Upper lobe of right lung (tissue), 1 donor: ENCODE measurements around the gene ARAP1. TPM values are rescaled to one million over a fixed set of nuclear protein-coding genes. Genes with fewer than 3 reads are reported as not detected.

Experiments used
- ATAC-seq: fragments of 200-7000 bp; cut with Tn5 transposase; one replicate; pipeline ENCODE4 v1.9.1; 2020; ENCODE audit warnings: mild to moderate bottlenecking, moderate library complexity
- DNase-seq: peaks from one replicate; pipeline ENCODE4 v3.0.0-alpha.2; 2020
- H3K27ac ChIP-seq: fragments of 200-600 bp; one replicate; pipeline ENCODE4 v1.8.0; 2022
- H3K27me3 ChIP-seq: fragments of 200-600 bp; one replicate; pipeline ENCODE4 v1.8.0; 2022; ENCODE audit warnings: mild to moderate bottlenecking
- H3K36me3 ChIP-seq: fragments of 200-600 bp; one replicate; pipeline ENCODE4 v1.8.0; 2022
- H3K4me1 ChIP-seq: fragments of 200-600 bp; one replicate; pipeline ENCODE4 v1.8.0; 2022
- H3K4me3 ChIP-seq: fragments of 200-600 bp; one replicate; pipeline ENCODE4 v1.8.0; 2022; ENCODE audit warnings: mild to moderate bottlenecking
- H3K9me3 ChIP-seq: fragments of 200-600 bp; one replicate; pipeline ENCODE4 v1.8.0; 2022
- intact Hi-C: fragments of 100-400 bp; cut with DNase I; formaldehyde crosslinking; loops from one replicate; pipeline ENCODE4 v1.11.0; 2022
- total RNA-seq: library from RNA; stranded (reverse); fragmentation: NEBNext Ultra II Directional; extraction: Animal tissue kit (Norgen Biotek cat#: 25700); gene quantifications from one replicate; pipeline ENCODE4 v1.2.1, GENCODE V29; 2021
- TF ChIP-seq, protein P1 (sequence below): fragments of 200-600 bp; IDR thresholded peaks from one replicate; pipeline ENCODE4 v1.8.0; 2022; ENCODE audit warnings: antibody characterized with exemption
- donor health status: DM: no; HTN: yes; CAD: no; lungs with severe emphysema.

The ARAP1 gene
- total RNA-seq, 1 donor from 2014 or later: 226 TPM

DNA sequence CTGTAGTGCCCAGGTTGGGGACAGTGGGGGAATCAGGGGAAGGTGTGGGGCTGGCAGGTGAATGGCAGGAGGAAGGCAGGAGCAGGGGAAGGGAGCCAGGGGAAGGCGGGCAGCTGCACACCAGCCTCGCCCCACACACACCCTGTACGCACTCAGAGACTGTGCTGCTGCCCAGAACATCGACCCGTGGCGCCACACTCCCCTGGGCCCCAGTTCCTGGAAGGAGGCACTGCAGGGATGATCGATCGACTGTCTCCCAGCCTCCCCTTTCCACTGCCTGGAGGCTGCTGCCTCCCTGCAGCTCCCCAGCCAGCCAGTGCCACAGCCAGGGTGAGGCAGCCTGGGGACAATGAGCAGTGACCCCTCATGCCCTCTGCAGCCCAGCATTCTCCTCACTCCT lies 97.2 kb downstream of the ARAP1 start:
- no peaks in the 10 kb centered on the region for H3K9me3 ChIP-seq
- intact Hi-C loops: no loop called here
- H3K27me3 ChIP-seq: peaks cover 4% of the 10 kb centered on the region
- no peak for ATAC-seq
- H3K27ac ChIP-seq: no peak overlapping the region
- no peak overlapping the region for H3K4me3 ChIP-seq
- TF ChIP-seq, protein P1, sequence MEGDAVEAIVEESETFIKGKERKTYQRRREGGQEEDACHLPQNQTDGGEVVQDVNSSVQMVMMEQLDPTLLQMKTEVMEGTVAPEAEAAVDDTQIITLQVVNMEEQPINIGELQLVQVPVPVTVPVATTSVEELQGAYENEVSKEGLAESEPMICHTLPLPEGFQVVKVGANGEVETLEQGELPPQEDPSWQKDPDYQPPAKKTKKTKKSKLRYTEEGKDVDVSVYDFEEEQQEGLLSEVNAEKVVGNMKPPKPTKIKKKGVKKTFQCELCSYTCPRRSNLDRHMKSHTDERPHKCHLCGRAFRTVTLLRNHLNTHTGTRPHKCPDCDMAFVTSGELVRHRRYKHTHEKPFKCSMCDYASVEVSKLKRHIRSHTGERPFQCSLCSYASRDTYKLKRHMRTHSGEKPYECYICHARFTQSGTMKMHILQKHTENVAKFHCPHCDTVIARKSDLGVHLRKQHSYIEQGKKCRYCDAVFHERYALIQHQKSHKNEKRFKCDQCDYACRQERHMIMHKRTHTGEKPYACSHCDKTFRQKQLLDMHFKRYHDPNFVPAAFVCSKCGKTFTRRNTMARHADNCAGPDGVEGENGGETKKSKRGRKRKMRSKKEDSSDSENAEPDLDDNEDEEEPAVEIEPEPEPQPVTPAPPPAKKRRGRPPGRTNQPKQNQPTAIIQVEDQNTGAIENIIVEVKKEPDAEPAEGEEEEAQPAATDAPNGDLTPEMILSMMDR: no peak
- H3K4me1 ChIP-seq: no peaks in the 10 kb centered on the region
- no peaks in the 10 kb centered on the region for H3K36me3 ChIP-seq
- DNase-seq: no peak

DNA sequence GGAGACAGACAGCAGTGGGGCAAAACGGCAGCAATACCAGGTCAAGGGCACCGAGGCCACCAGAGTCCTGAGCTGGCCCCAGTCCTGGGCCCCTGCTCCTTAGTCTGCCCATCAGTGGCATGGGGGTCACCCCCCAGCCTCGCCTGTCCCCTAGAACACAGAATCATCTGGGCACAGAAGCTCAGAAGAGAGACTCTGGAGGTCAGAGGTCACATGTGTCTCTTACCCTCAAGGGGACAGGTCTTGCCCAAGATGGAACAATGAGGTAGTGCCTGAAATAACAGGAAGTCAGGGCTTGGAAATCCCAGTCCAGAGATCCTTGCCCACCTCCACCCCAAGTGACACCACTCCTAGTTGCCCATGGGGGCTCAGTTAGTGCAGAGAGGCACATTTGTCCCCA lies 98.6 kb downstream of the ARAP1 start:
- H3K4me1 ChIP-seq: no peaks in the 10 kb centered on the region
- no peak for DNase-seq
- H3K36me3 ChIP-seq: no peaks in the 10 kb centered on the region
- no peaks in the 10 kb centered on the region for H3K9me3 ChIP-seq
- H3K27me3 ChIP-seq: no peaks in the 10 kb centered on the region
- TF ChIP-seq, protein P1: no peak
- H3K4me3 ChIP-seq: no peak overlapping the region
- H3K27ac ChIP-seq: no peak overlapping the region
- peak; percentile 45 for ATAC-seq
- intact Hi-C loops: loop anchor here (5.0 kb wide), 1 partner anchor 61 kb away; no protein-coding TSS in a partner anchor

DNA sequence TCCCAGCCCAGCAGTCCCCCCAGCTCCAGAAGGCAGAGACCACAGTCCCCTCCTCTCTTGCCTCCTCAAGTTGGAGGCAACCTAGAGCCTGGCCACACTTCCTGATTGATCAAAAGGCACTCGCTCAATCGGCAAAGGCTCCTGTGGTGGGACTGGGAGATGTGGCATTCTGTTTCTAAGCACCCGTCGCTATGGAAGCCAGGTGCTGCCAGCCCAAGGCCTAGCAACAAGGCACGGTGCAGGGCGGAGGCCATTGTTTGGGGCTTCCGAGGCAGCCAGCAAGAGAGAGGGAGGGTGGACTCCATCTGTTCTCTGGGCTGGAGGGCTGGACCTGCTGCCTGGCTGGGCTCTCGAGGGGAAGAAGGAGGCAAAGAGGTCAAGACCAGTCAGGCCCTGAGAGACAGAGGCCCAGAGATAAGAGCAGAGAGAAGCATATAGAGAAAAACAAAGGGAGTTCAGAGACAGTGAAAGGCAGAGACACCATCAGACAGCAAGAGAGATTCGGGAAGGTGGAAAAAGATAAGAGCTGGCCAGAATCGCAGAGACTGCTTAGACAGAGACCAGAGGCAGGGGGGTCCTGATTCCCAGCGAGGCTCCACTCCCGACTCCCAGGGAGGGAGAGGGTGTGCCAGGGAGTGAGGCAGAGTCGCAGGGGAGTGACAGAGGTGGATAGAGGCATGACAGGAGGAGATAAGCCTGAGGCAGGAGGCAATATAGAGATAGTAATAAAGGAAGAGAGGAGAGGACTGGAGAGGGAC lies 99.2 kb downstream of the ARAP1 start:
- ATAC-seq (no peak), DNase-seq (no peak)
- Histone ChIP-seq H3K27ac (no peak overlapping the region), H3K36me3 (no peaks in the 10 kb centered on the region), H3K9me3 (no peaks in the 10 kb centered on the region), H3K27me3 (no peaks in the 10 kb centered on the region), H3K4me3 (no peak overlapping the region), H3K4me1 (no peaks in the 10 kb centered on the region)
- TF ChIP-seq, protein P1: no peak
- intact Hi-C loops: loop anchor here (5.0 kb wide), 1 partner anchor 61 kb away; no protein-coding TSS in a partner anchor

DNA sequence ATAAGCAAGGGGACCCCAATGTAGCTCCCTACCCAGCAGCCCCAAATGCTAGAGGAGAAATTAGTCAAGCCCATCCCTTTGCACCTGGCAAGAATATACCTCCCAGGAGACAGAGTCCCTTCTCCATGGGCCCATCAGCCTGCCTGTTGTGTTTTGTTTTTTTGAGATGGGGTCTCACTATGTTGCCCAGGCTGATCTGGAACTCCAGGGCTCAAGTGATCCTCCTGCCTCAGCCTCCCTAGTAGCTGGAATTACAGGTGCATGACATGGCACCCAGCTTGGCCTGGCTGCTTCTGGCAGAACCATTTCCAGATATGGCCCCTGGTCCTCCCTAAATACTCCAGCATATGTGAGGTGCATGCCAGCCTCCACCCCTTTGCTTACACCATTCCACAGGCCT lies 100.1 kb downstream of the ARAP1 start:
- H3K36me3 ChIP-seq: no peaks in the 10 kb centered on the region
- H3K27ac ChIP-seq: no peak overlapping the region
- no peaks in the 10 kb centered on the region for H3K9me3 ChIP-seq
- ATAC-seq: no peak
- intact Hi-C loops: loop anchor here (5.0 kb wide), 1 partner anchor 60 kb away; no protein-coding TSS in a partner anchor
- H3K4me1 ChIP-seq: no peaks in the 10 kb centered on the region
- DNase-seq: no peak
- no peak overlapping the region for H3K4me3 ChIP-seq
- TF ChIP-seq, protein P1: no peak
- no peaks in the 10 kb centered on the region for H3K27me3 ChIP-seq

DNA sequence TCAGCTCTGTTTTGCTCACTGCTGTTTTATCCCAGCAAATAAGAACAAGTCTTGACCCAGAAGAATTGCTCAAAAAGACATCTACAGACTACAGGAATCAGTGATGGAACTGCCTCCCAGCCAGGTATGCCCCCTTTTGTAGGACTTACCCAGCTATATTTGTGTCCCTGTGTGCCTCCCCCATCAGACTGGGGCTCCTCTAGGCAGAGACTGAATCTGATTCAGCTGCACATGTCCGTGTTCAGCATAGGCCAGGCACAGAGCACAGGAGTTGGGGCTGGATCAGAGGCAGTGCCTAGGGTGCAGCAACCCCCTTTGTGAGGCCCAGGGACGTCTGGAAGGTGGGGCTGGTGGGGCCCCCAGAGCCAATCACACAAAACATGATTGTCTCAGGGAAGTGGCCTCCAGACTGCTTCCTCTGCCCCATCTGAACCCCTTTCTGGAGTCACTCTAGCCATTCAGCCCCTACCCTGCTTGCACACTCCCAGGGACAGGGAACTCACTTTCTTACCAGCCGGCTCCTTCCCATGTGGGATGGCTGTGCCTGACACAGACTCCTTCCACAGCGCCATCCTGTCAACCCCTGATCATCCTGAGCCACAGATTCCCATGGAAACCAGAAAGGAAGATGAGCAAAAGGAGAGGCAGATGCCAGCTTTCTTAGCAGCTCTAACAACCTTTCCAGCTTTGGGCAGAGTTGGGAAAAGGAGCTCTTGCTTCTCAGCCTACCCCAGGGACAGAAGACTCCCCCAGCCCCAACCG lies 102.8 kb downstream of the ARAP1 start:
- no peak overlapping the region for H3K4me3 ChIP-seq
- no peaks in the 10 kb centered on the region for H3K36me3 ChIP-seq
- H3K9me3 ChIP-seq: no peaks in the 10 kb centered on the region
- no peak for DNase-seq
- H3K27me3 ChIP-seq: no peaks in the 10 kb centered on the region
- ATAC-seq: no peak
- no peaks in the 10 kb centered on the region for H3K4me1 ChIP-seq
- TF ChIP-seq, protein P1: no peak
- intact Hi-C loops: no loop called here
- H3K27ac ChIP-seq: no peak overlapping the region
